Lung (tissue), 12 donors: ENCODE measurements around the gene SMAD2. TPM values are rescaled to one million over a fixed set of nuclear protein-coding genes. Genes with fewer than 3 reads are reported as not detected.

Experiments
- ATAC-seq: fragments of 200-7000 bp; cut with Tn5 transposase; one replicate; pipeline ENCODE4 v1.9.1; 2020; ENCODE audit warnings: moderate number of reproducible peaks; ENCODE audit not compliant: insufficient read depth, low FRiP score
- DNase-seq, 3 donors: peaks; one replicate each; pipeline ENCODE4 v3.0.0-alpha.2; 2013 to 2017
- H3K27ac ChIP-seq, 2 donors: one replicate each; pipeline ENCODE4 v1.5.1; 2013; ENCODE audit warnings: mild to moderate bottlenecking in 2 of 2, moderate library complexity in 2 of 2, control low read depth in 1 of 2, inconsistent platforms in 1 of 2, low read depth in 1 of 2, low read length in 1 of 2
- H3K27me3 ChIP-seq, 3 donors: one replicate each; pipeline ENCODE4 v1.5.1; 2013; ENCODE audit warnings: low read length in 2 of 3; ENCODE audit not compliant: control insufficient read depth in 3 of 3, insufficient read depth in 3 of 3
- H3K36me3 ChIP-seq, 4 donors: one replicate each; pipeline ENCODE4 v1.5.1; 2013; ENCODE audit warnings: low read length in 4 of 4, mild to moderate bottlenecking in 1 of 4, moderate library complexity in 1 of 4; ENCODE audit not compliant: control insufficient read depth in 4 of 4, insufficient read depth in 4 of 4
- H3K4me1 ChIP-seq, 5 donors: one replicate each; pipeline ENCODE4 v1.5.1; 2013; ENCODE audit warnings: low read length in 5 of 5, mild to moderate bottlenecking in 2 of 5, moderate library complexity in 1 of 5; ENCODE audit not compliant: control insufficient read depth in 5 of 5, insufficient read depth in 5 of 5
- H3K4me3 ChIP-seq: one replicate; pipeline ENCODE4 v1.5.1; 2013; ENCODE audit warnings: mild to moderate bottlenecking, control low read depth, moderate library complexity
- H3K9ac ChIP-seq, 2 donors: one replicate each; pipeline ENCODE4 v1.5.1; 2013; ENCODE audit warnings: low read length in 2 of 2, control low read depth in 1 of 2; ENCODE audit not compliant: insufficient read depth in 1 of 2
- H3K9me3 ChIP-seq, 4 donors: one replicate each; pipeline ENCODE4 v1.5.1; 2013; ENCODE audit warnings: low read length in 3 of 4, mild to moderate bottlenecking in 1 of 4, moderate library complexity in 1 of 4; ENCODE audit not compliant: control insufficient read depth in 4 of 4, insufficient read depth in 3 of 4
- WGBS, 2 donors: extraction: QIAGEN DNeasy Blood & Tissue Kit; methylation state at CpG; one replicate each; pipeline ENCODE4 v1.1.7; 2013; 5-methylcytosine and 5-hydroxymethylcytosine counted together
- polyA plus RNA-seq, 2 donors: library from polyadenylated mRNA; stranded (reverse); fragments of 200-250 nt; gene quantifications; one replicate each; pipeline ENCODE4 v1.2.1, GENCODE V29; 2013
- total RNA-seq, 2 donors: library from RNA; depleted of rRNA in 1 of 2; stranded (reverse); fragments of >200 nt in 1 of 2; gene quantifications; one replicate each; pipeline ENCODE4 v1.2.1, GENCODE V29; 2014 to 2021
- TF ChIP-seq, protein P1 (sequence below): IDR thresholded peaks from 2 replicates; pipeline ENCODE4 v1.5.1; 2012; ENCODE audit warnings: mild to moderate bottlenecking; ENCODE audit errors: control extremely low read depth, extremely low read depth
- donor health status: control.
- donor health status: control.
- donor health status: Bipolar disorder and iron deficiency.
- donor health status: healthy.
- donor health status: DM: yes; HTN: yes; CAD: no.

The SMAD2 gene
- total and polyA plus RNA-seq, 4 donors, result 30.6 to 161 (median 90.2) TPM

DNA sequence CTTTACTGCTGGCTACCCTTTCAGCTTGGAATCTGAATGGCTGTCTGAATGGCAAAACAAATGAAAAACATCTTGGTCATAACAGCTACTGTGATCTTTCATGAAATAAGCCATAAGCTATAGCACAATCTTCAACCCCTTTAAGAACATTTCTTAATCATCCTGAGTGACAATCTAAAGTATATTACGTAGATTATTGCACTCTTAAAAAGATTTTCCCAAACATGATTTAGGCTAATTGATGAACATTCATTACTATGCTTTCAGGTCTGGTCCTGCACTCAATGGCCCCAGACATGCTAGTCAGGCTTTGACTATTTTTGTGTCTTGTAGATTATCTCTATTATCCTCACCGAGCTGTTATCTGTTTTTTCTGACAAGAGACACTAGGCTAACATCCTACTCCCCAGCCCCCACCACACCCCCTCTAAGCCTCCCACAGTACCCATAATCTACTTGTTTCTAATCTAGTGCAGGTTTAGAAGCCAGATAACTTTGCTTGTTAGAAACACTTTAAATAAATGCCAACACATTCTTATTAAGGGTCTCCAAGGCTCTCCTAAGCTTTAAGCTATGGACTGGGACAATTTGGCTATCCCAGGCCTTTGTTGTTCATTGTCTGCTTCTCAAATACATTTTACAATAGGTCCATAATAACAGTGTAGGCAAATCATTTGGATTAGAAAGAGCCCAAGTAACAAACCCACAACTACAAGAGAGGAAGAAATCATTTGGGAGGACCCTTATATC lies 4.2 kb downstream of the SMAD2 start:
- TF ChIP-seq, protein P1, sequence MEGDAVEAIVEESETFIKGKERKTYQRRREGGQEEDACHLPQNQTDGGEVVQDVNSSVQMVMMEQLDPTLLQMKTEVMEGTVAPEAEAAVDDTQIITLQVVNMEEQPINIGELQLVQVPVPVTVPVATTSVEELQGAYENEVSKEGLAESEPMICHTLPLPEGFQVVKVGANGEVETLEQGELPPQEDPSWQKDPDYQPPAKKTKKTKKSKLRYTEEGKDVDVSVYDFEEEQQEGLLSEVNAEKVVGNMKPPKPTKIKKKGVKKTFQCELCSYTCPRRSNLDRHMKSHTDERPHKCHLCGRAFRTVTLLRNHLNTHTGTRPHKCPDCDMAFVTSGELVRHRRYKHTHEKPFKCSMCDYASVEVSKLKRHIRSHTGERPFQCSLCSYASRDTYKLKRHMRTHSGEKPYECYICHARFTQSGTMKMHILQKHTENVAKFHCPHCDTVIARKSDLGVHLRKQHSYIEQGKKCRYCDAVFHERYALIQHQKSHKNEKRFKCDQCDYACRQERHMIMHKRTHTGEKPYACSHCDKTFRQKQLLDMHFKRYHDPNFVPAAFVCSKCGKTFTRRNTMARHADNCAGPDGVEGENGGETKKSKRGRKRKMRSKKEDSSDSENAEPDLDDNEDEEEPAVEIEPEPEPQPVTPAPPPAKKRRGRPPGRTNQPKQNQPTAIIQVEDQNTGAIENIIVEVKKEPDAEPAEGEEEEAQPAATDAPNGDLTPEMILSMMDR, result no peak
- DNase-seq (no peak), ATAC-seq (no peak)
- H3K27me3 ChIP-seq, result no peaks in the 10 kb centered on the region
- no peak overlapping the region for H3K9ac ChIP-seq
- H3K36me3 ChIP-seq, result no peaks in the 10 kb centered on the region
- WGBS, 2 donors, result 80 to 81% methylated on average over 2 of the region's 2 CpGs
- H3K27ac ChIP-seq, result peak overlapping the region in 1 of 2 donors; percentile 2
- peaks cover 0 to 30% (median 14%) of the 10 kb centered on the region in 5 donors for H3K4me1 ChIP-seq
- no peak overlapping the region for H3K4me3 ChIP-seq
- no peaks in the 10 kb centered on the region for H3K9me3 ChIP-seq

DNA sequence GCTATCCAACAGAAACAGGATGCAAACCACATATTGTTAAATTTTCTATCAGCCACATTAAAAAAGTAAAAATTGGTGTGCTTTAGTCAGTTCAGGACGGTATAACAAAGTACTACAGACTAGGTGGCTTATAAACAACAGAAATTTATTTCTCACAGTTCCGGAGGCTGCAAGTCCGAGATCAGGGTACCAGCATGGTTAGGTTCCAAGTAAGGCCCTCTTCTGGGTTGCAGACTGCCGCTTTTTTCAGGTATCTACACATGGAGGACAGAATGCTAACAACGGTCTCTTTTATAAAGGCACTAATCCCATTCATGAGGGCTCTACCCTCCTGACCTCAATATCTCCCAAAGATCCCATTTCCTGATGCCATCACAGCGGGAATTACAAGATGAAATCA lies 10.5 kb downstream of the SMAD2 start:
- H3K27me3 ChIP-seq, result no peaks in the 10 kb centered on the region
- TF ChIP-seq, protein P1, result no peak

DNA sequence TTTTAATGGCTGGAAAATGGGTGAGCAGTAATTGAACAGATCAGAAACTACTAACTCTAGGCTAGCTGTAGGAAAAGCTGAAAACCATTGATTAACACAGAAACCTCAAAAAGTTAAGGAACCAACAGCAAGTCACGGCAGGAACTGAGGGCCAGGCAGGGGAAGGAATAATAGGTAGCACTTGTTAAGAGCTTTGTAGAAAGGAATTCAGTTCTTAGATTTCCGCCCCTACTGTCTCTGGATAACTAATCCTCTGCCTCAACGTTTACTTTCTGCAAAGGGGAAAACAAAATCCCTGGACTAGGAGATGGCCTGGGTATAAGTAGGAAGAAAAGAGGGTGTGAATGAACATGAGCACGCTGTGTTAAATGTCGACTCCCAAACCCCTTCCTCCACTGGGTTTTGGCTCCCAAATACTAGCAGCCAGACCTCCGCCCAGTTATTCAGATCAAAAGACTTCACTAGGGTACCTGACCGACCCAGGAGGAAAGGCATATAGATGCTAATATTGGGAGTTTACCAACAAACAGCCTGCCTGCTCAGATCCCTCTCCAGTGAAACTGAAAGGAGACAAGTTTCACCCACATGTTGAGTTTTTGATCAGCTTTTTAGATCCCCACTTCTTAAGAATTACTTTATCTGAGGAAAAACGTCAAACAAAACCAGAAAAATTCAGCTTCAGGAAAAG lies 12.4 kb downstream of the SMAD2 start:
- Histone ChIP-seq H3K4me3 (no peak overlapping the region), H3K9ac (no peak overlapping the region), H3K36me3 (peaks cover 0 to 2% (median 0%) of the 10 kb centered on the region in 4 donors), H3K9me3 (no peaks in the 10 kb centered on the region), H3K27ac (no peak overlapping the region), H3K4me1 (peaks cover 0 to 17% (median 0%) of the 10 kb centered on the region in 5 donors), H3K27me3 (no peaks in the 10 kb centered on the region)
- TF ChIP-seq, protein P1, result no peak
- WGBS, 2 donors, result 72 to 79% methylated on average over 8 of the region's 8 CpGs
- DNase-seq (no peak), ATAC-seq (no peak)

More for the DNA sequence above, 10.5 kb downstream of the SMAD2 start:
- Histone ChIP-seq H3K4me3 (no peak overlapping the region), H3K27ac (no peak overlapping the region), H3K9ac (no peak overlapping the region), H3K9me3 (no peaks in the 10 kb centered on the region), H3K4me1 (peaks cover 0 to 20% (median 0%) of the 10 kb centered on the region in 5 donors), H3K36me3 (peaks cover 0 to 2% (median 0%) of the 10 kb centered on the region in 4 donors)
- WGBS, 2 donors, result 95 to 96% methylated on average over 6 of the region's 6 CpGs
- ATAC-seq (no peak), DNase-seq (no peak)
